Measurements from ENCODE around the gene PDGFRB.

Gene PDGFRB

DNA sequence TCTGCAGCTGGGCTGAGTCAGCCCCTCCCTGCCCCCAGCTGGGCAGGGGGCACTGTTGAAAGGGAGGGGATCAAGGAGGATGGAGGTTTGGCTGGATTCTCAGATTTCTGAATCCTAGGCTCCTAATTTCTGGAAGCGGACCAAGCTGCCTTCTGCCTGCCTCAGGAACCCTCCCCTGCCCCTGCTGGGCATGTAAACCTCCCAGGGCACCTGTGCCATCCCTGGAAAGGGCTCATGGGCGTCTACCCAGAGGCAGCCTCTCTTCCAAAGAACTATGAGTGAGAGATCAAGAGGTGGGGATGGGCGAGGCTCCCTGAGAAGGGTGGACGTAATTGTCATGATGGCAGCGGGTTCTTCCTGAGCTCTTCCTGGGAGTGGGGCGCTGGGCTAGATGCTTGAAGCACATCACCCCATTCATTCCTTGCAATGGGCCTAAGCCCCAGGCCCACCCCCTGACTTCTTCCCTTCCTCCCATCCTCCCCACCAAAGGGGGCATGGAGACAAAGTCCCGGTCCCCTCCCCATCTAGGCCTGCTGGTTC is 90.9 kb downstream of the PDGFRB start:
- no peak for DNase-seq (ENCODE audit: low read depth)
- no peak overlapping the region for H3K4me3 ChIP-seq (ENCODE audit: low read depth, low read length)
- TF ChIP-seq, protein P1, sequence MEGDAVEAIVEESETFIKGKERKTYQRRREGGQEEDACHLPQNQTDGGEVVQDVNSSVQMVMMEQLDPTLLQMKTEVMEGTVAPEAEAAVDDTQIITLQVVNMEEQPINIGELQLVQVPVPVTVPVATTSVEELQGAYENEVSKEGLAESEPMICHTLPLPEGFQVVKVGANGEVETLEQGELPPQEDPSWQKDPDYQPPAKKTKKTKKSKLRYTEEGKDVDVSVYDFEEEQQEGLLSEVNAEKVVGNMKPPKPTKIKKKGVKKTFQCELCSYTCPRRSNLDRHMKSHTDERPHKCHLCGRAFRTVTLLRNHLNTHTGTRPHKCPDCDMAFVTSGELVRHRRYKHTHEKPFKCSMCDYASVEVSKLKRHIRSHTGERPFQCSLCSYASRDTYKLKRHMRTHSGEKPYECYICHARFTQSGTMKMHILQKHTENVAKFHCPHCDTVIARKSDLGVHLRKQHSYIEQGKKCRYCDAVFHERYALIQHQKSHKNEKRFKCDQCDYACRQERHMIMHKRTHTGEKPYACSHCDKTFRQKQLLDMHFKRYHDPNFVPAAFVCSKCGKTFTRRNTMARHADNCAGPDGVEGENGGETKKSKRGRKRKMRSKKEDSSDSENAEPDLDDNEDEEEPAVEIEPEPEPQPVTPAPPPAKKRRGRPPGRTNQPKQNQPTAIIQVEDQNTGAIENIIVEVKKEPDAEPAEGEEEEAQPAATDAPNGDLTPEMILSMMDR (IDR thresholded peaks at IDR 0.05; ENCODE audit: insufficient read depth, low read depth, low read length, missing control alignments) = no peak
